K562 (cell line): ENCODE measurements around the gene ARID3B. TPM values are rescaled to one million over a fixed set of nuclear protein-coding genes. Genes with fewer than 3 reads are reported as not detected.
A peak's percentile ranks its signal among the peaks of the same experiment; 100 is the strongest.

Experiments used
- AFF1 ChIP-seq, 2 experiments: fragments of 450-650 bp; IDR thresholded peaks; 2 replicates each; pipeline ENCODE4 v1.6.1; 2018; ENCODE audit warnings: mild to moderate bottlenecking in 2 of 2, low read depth in 1 of 2; ENCODE audit not compliant: partially characterized antibody in 2 of 2
- ARID4B ChIP-seq: sonication (generic); formaldehyde crosslinking; IDR thresholded peaks from 2 replicates; pipeline ENCODE4 v1.8.0; 2022; ENCODE audit warnings: mild to moderate bottlenecking, missing genetic modification reagents
- BHLHE40 ChIP-seq: IDR thresholded peaks from 2 replicates; pipeline ENCODE4 v1.6.1; 2011; ENCODE audit warnings: low read length, improper control_type of control experiment
- C11orf30 ChIP-seq: fragments of 450-650 bp; IDR thresholded peaks from 2 replicates; pipeline ENCODE4 v1.6.1; 2016; ENCODE audit warnings: low read depth, mild to moderate bottlenecking
- CHD2 ChIP-seq: IDR thresholded peaks from 2 replicates; pipeline ENCODE4 v1.6.1; 2011; ENCODE audit warnings: low read depth, low read length
- HOMEZ ChIP-seq: fragments of 250-450 bp; sonication (Bioruptor Pico); IDR thresholded peaks from 2 replicates; pipeline ENCODE4 v1.4.0; 2020; ENCODE audit warnings: mild to moderate bottlenecking, moderate library complexity
- MAFF ChIP-seq: IDR thresholded peaks from 2 replicates; pipeline ENCODE4 v1.6.1; 2012; ENCODE audit warnings: low read length, improper control_type of control experiment
- NCOA2 ChIP-seq, 2 experiments: fragments of 450-650 bp; IDR thresholded peaks; 2 replicates each; pipeline ENCODE4 v1.6.1; 2018; ENCODE audit warnings: mild to moderate bottlenecking in 2 of 2, moderate library complexity in 1 of 2; ENCODE audit not compliant: partially characterized antibody in 2 of 2
- PATZ1 ChIP-seq: fragments of 250-450 bp; sonication (Bioruptor Pico); IDR thresholded peaks from 2 replicates; pipeline ENCODE4 v1.5.0; 2020; ENCODE audit warnings: mild to moderate bottlenecking, borderline replicate concordance
- RBM25 ChIP-seq: fragments of 200-400 bp; formaldehyde crosslinking; IDR thresholded peaks from 2 replicates; pipeline ENCODE4 v1.6.1; 2018; ENCODE audit warnings: low read length, low read depth, moderate library complexity; ENCODE audit not compliant: severe bottlenecking
- RUNX1 ChIP-seq: sonication (generic); IDR thresholded peaks from 2 replicates; pipeline ENCODE4 v1.6.1; 2016; ENCODE audit warnings: antibody characterized with exemption, low read depth
- SNRNP70 ChIP-seq: fragments of 200-400 bp; formaldehyde crosslinking; optimal IDR thresholded peaks from 2 replicates; pipeline ENCODE3; 2017; ENCODE audit warnings: low read depth, low read length
- ZBTB33 ChIP-seq: sonication (generic); formaldehyde crosslinking; IDR thresholded peaks from 2 replicates; pipeline ENCODE4 v1.8.1; 2023; ENCODE audit warnings: mild to moderate bottlenecking, missing genetic modification reagents
- ZNF23 ChIP-seq: fragments of 250-450 bp; sonication (Bioruptor Pico); IDR thresholded peaks from 2 replicates; pipeline ENCODE4 v1.4.0; 2020; ENCODE audit warnings: mild to moderate bottlenecking
- ZNF354B ChIP-seq: fragments of 250-450 bp; sonication (Bioruptor Pico); IDR thresholded peaks from 2 replicates; pipeline ENCODE4 v1.4.0; 2020
- polyA plus RNA-seq, 8 experiments: library from polyadenylated mRNA; depleted of rRNA in 4 of 8; stranded (reverse) in 5 of 8; unstranded in 3 of 8; fragments of >200 nt; fragmentation: Nextera tagmentation in 2 of 8; fragmentation: Illumina TruSeq in 1 of 8; extraction: Ambion mirVana in 2 of 8; extraction: Trizol in 1 of 8; gene quantifications; 2 replicates each; pipeline versions ENCODE4 v1.2.1 to v1.2.3, GENCODE V29; 2011 to 2014; ENCODE audit warnings: inconsistent platforms in 1 of 8, missing spikeins in 1 of 8
- total RNA-seq, 7 experiments: library from RNA; depleted of rRNA in 6 of 7; stranded (reverse); fragments of >200 nt in 6 of 7; fragmentation: Illumina TruSeq in 2 of 7; extraction: Trizol in 2 of 7; gene quantifications; 2 replicates each; pipeline versions ENCODE4 v1.2.1 to v1.2.3, GENCODE V29; 2011 to 2021; ENCODE audit warnings: low replicate concordance in 1 of 7

The ARID3B gene
- total and polyA plus RNA-seq, 9 of the 15 experiments (the other 6 are each of a cell fraction or from before 2014, with no cell fraction given) = 0.32 to 15.1 (median 7.1) TPM

- TF ChIP-seq ARID4B (CRISPR knock-in tag) (no peak), NCOA2 (IDR thresholded peaks at IDR 0.05; ENCODE audit: partially characterized antibody in 2 of 2) (no peak), PATZ1 (no peak), ZNF23 (CRISPR knock-in tag) (no peak), ZNF354B (CRISPR knock-in tag) (no peak), RUNX1 (no peak), SNRNP70 (no peak), RBM25 (peak; percentile 66), C11orf30 (no peak), MAFF (no peak), HOMEZ (no peak), BHLHE40 (no peak), AFF1 (IDR thresholded peaks at IDR 0.05; ENCODE audit: low read depth in 1 of 2, partially characterized antibody in 2 of 2) (no peak), CHD2 (no peak), ZBTB33 (CRISPR knock-in tag) (no peak)
Observed at GRCh38 chr15:74605795-74606150, 64.8 kb downstream of the ARID3B start (continued).
